HG03439 (cell line): ENCODE measurements around the gene KLHL4.
"Not testable (repeated sequence)": the region's sequence is repeated elsewhere in the genome, so short reads cannot be mapped to it uniquely, and the experiment has no call there.

Experiments
- ATAC-seq: cut with Tn5 transposase; IDR thresholded peaks from one replicate; pipeline ENCODE4 v1.9.1; 2021; ENCODE audit warnings: mild to moderate bottlenecking, moderate library complexity; ENCODE audit not compliant: unreplicated experiment

The KLHL4 gene

GRCh38 chrX:87661761-87662160 lies 144.2 kb downstream of the KLHL4 start:
- ATAC-seq = no peak

GRCh38 chrX:87663421-87663820 lies 145.8 kb downstream of the KLHL4 start:
- ATAC-seq = no peak

- no peak for ATAC-seq
These were observed 146.8 kb downstream of the KLHL4 start for GRCh38 chrX:87664381-87664780.

- ATAC-seq = no peak
These were observed 162.2 kb downstream of the KLHL4 start for GRCh38 chrX:87679849-87680248.

GRCh38 chrX:87687703-87688102 lies 170.1 kb downstream of the KLHL4 start:
- ATAC-seq = no peak

GRCh38 chrX:87688113-87688748 lies 170.6 kb downstream of the KLHL4 start:
- not testable (repeated sequence) for ATAC-seq

- ATAC-seq = not testable (repeated sequence)
These were observed 171.6 kb downstream of the KLHL4 start for GRCh38 chrX:87689218-87689617.

GRCh38 chrX:87693204-87693603 lies 175.6 kb downstream of the KLHL4 start:
- ATAC-seq = no peak

GRCh38 chrX:87697409-87697808 lies 179.8 kb downstream of the KLHL4 start:
- ATAC-seq = no peak

- ATAC-seq = no peak
These were observed 185.2 kb downstream of the KLHL4 start for GRCh38 chrX:87702795-87703194.

GRCh38 chrX:87703469-87703868 lies 185.9 kb downstream of the KLHL4 start:
- ATAC-seq = not testable (repeated sequence)

- ATAC-seq = no peak
These were observed 188.5 kb downstream of the KLHL4 start for GRCh38 chrX:87706134-87706533.

GRCh38 chrX:87710580-87710979 lies 193.0 kb downstream of the KLHL4 start:
- no peak for ATAC-seq
